Loucy (cell line): Measurements from ENCODE around the gene C17orf113.

Experiments used
- H2AFZ ChIP-seq: fragments of 200-600 bp; sonication (generic); 2 replicates; pipeline ENCODE4 v1.6.0; 2016; ENCODE audit warnings: antibody characterized with exemption, mild to moderate bottlenecking, low read length, moderate library complexity
- H3F3A ChIP-seq: fragments of 200-600 bp; 2 replicates; pipeline ENCODE4 v1.6.0; 2016; ENCODE audit warnings: antibody characterized with exemption, low read depth, mild to moderate bottlenecking
- H3K27me3 ChIP-seq: fragments of 200-600 bp; sonication (generic); 2 replicates; pipeline ENCODE4 v1.6.1; 2014; ENCODE audit warnings: low read length, mild to moderate bottlenecking; ENCODE audit not compliant: insufficient read depth, poor library complexity, severe bottlenecking
- H3K36me3 ChIP-seq: fragments of 200-600 bp; sonication (generic); 2 replicates; pipeline ENCODE4 v1.6.1; 2016; ENCODE audit warnings: low read length; ENCODE audit not compliant: insufficient read depth
- H3K4me1 ChIP-seq: fragments of 200-600 bp; sonication (generic); 2 replicates; pipeline ENCODE4 v1.5.1; 2014; ENCODE audit warnings: low read length, mild to moderate bottlenecking; ENCODE audit not compliant: insufficient read depth, poor library complexity, severe bottlenecking
- H3K4me2 ChIP-seq: fragments of 200-600 bp; sonication (generic); 2 replicates; pipeline ENCODE4 v1.6.0; 2014; ENCODE audit warnings: antibody characterized with exemption, low read length, low read depth, mild to moderate bottlenecking; ENCODE audit not compliant: poor library complexity, severe bottlenecking
- H3K4me3 ChIP-seq: fragments of 200-600 bp; sonication (generic); 2 replicates; pipeline ENCODE4 v1.5.1; 2014; ENCODE audit warnings: low read length, mild to moderate bottlenecking, mixed read lengths; ENCODE audit not compliant: poor library complexity, severe bottlenecking
- H3K79me2 ChIP-seq: fragments of 200-600 bp; sonication (generic); 2 replicates; pipeline ENCODE4 v1.6.1; 2014; ENCODE audit warnings: low read length; ENCODE audit not compliant: insufficient read depth
- H3K9ac ChIP-seq: fragments of 200-600 bp; sonication (generic); 2 replicates; pipeline ENCODE4 v1.6.0; 2014; ENCODE audit warnings: mild to moderate bottlenecking, low read depth, low read length, moderate library complexity; ENCODE audit not compliant: poor library complexity, severe bottlenecking
- H3K9me2 ChIP-seq: fragments of 200-600 bp; sonication (generic); replicated peaks from 2 replicates; pipeline ENCODE4 v1.6.1; 2016; ENCODE audit warnings: low read depth, low read length, mixed read lengths
- H3K9me3 ChIP-seq: fragments of 200-600 bp; sonication (generic); 2 replicates; pipeline ENCODE4 v1.6.1; 2014; ENCODE audit warnings: mild to moderate bottlenecking, antibody characterized with exemption, low read length, low read depth; ENCODE audit not compliant: insufficient read depth
- H4K20me1 ChIP-seq: fragments of 200-600 bp; sonication (generic); 2 replicates; pipeline ENCODE4 v1.6.0; 2014; ENCODE audit warnings: antibody characterized with exemption, low read length, mild to moderate bottlenecking; ENCODE audit not compliant: insufficient read depth, poor library complexity, severe bottlenecking
- CTCF ChIP-seq: fragments of 200-600 bp; sonication (generic); conservative IDR thresholded peaks from 2 replicates; pipeline ENCODE4 v1.5.1; 2014; ENCODE audit warnings: mild to moderate bottlenecking, antibody characterized with exemption, low read length
- EZH2phosphoT487 ChIP-seq: fragments of 200-600 bp; IDR thresholded peaks from 2 replicates; pipeline ENCODE4 v1.6.1; 2018; ENCODE audit warnings: antibody characterized with exemption, mild to moderate bottlenecking, moderate library complexity, borderline replicate concordance

The C17orf113 gene

GRCh38 chr17:42042598-42043319 lies 7.6 kb downstream of the C17orf113 start:
- no peak for TF ChIP-seq CTCF
- no peak for TF ChIP-seq EZH2phosphoT487
- no peak overlapping the region for H3K4me3 ChIP-seq
- no peaks in the 10 kb centered on the region for H3K27me3 ChIP-seq
- no peaks in the 10 kb centered on the region for H3K9me3 ChIP-seq
- H3K9ac ChIP-seq: no peak overlapping the region
- no peaks in the 10 kb centered on the region for H3K4me1 ChIP-seq
- no peak overlapping the region for H3K4me2 ChIP-seq
- H3K79me2 ChIP-seq: no peaks in the 10 kb centered on the region
- no peak overlapping the region for H2AFZ ChIP-seq
- no peaks in the 10 kb centered on the region for H3F3A ChIP-seq
- H4K20me1 ChIP-seq: no peaks in the 10 kb centered on the region
- H3K9me2 ChIP-seq: no peaks in the 10 kb centered on the region
- no peaks in the 10 kb centered on the region for H3K36me3 ChIP-seq

- H4K20me1 ChIP-seq: no peaks in the 10 kb centered on the region
- no peak for TF ChIP-seq EZH2phosphoT487
- no peak for TF ChIP-seq CTCF
Observed at GRCh38 chr17:42041619-42042018, 8.8 kb downstream of the C17orf113 start.

GRCh38 chr17:42040818-42041217 lies 9.6 kb downstream of the C17orf113 start:
- Histone ChIP-seq H3K36me3 (no peaks in the 10 kb centered on the region), H3K9me2 (no peaks in the 10 kb centered on the region), H3K9ac (no peak overlapping the region), H4K20me1 (no peaks in the 10 kb centered on the region), H3K79me2 (no peaks in the 10 kb centered on the region), H3K4me3 (no peak overlapping the region), H3K27me3 (no peaks in the 10 kb centered on the region), H3K9me3 (no peaks in the 10 kb centered on the region), H3K4me1 (no peaks in the 10 kb centered on the region), H3K4me2 (no peak overlapping the region), H3F3A (no peaks in the 10 kb centered on the region), H2AFZ (no peak overlapping the region)
- no peak for TF ChIP-seq CTCF

More at GRCh38 chr17:42041619-42042018, 8.8 kb downstream of the C17orf113 start:
- Histone ChIP-seq H3K79me2 (no peaks in the 10 kb centered on the region), H3K9me2 (no peaks in the 10 kb centered on the region), H3K4me2 (no peak overlapping the region), H3K9me3 (no peaks in the 10 kb centered on the region), H3K36me3 (no peaks in the 10 kb centered on the region), H3F3A (no peaks in the 10 kb centered on the region), H3K4me1 (no peaks in the 10 kb centered on the region), H2AFZ (no peak overlapping the region), H3K9ac (no peak overlapping the region), H3K4me3 (no peak overlapping the region), H3K27me3 (no peaks in the 10 kb centered on the region)
